ENCODE measurements around the gene KCNN2. TPM values are rescaled to one million over a fixed set of nuclear protein-coding genes. Genes with fewer than 3 reads are reported as not detected.

The KCNN2 gene
- total and polyA plus RNA-seq, 2 of the 4 experiments (the other 2 are of a cell fraction), result 2.2 to 8.8 TPM

DNA sequence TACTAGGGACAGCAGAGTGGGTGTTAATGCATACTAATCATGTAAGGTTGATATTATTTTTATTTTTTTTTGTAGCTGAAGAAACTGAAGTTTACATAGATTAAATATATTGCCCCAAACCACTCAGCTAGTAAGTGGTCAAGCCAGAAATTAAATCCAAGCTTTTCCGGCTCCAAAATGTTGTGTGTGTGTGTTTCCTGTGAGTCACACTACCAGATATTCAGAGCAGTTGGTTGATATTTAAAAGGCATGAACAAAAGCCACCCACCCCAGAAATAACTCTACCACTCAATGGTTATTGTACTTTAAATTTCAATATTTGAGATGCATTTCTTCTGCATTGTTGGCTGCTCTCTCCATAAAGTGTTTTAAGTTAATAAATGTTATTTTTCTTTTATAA is 29.5 kb downstream of the KCNN2 start:
- BruUV-seq (replicated peaks), result no TSS peak
- Histone ChIP-seq H2BK20ac (ENCODE audit: low read depth, low read length) (no peak overlapping the region), H3K9me3 (ENCODE audit: control insufficient read depth, insufficient read depth, low read length) (no peaks in the 10 kb centered on the region), H2BK120ac (ENCODE audit: low read depth, low read length) (no peak overlapping the region), H2AK9ac (replicated peaks; ENCODE audit: low read depth, low read length, poor library complexity) (no peak overlapping the region), H3K9me1 (ENCODE audit: insufficient read depth, low read length) (no peaks in the 10 kb centered on the region), H2BK15ac (ENCODE audit: low read depth, low read length) (no peak overlapping the region), H3K36me3 (ENCODE audit: control insufficient read depth, insufficient read depth, low read length) (no peaks in the 10 kb centered on the region), H3K27ac (ENCODE audit: insufficient read depth, low read length) (no peak overlapping the region), H3K18ac (ENCODE audit: low read depth, low read length) (no peak overlapping the region), H4K91ac (ENCODE audit: insufficient read depth, low read depth, low read length) (no peak overlapping the region), H3K79me1 (ENCODE audit: low read depth in 1 of 2, low read length in 2 of 2) (no peaks in the 10 kb centered on the region), H4K20me1 (ENCODE audit: insufficient read depth, low read length) (no peaks in the 10 kb centered on the region), H3K4me2 (ENCODE audit: low read depth, low read length) (no peak overlapping the region), H3K9ac (ENCODE audit: low read depth, low read length) (no peak overlapping the region), H3K4me3 (ENCODE audit: insufficient read depth, low read depth, low read length) (no peak overlapping the region), H3K23ac (ENCODE audit: low read depth, low read length) (no peak overlapping the region), H2AFZ (replicated peaks; ENCODE audit: low read length, poor library complexity) (no peak overlapping the region), H3K56ac (ENCODE audit: extremely low read depth, insufficient read depth, low read length) (no peak overlapping the region), H3K27me3 (ENCODE audit: control insufficient read depth, insufficient read depth, low read length) (no peaks in the 10 kb centered on the region), H3K4me1 (ENCODE audit: control insufficient read depth, insufficient read depth, low read length) (no peaks in the 10 kb centered on the region), H2AK5ac (ENCODE audit: low read depth, low read length) (no peak overlapping the region), H4K5ac (ENCODE audit: low read depth, low read length) (no peak overlapping the region), H4K8ac (ENCODE audit: low read depth in 2 of 2, low read length in 2 of 2) (no peak overlapping the region), H2BK5ac (ENCODE audit: low read depth, low read length, poor library complexity, severe bottlenecking) (peak overlapping the region; percentile 42), H3K14ac (replicated peaks; ENCODE audit: low read depth, low read length) (no peak overlapping the region), H3K4ac (ENCODE audit: low read depth, low read length) (no peak overlapping the region)
- ChIA-PET CTCF (interaction anchor here (1.4 kb wide), 1 partner anchor 56 kb away, joined by 3 read pairs; no protein-coding TSS in a partner anchor), POLR2A (ENCODE audit: unreplicated experiment) (no interaction called here)
- WGBS, 2 experiments (ENCODE audit: extremely low coverage in 2 of 2, insufficient read length in 1 of 2), result no CpG with 5 or more reads among the region's 1 CpG
- intact Hi-C loops (cut with micrococcal nuclease) (no loop called here), in situ Hi-C loops (cut with MboI; ENCODE audit: low sequenced_read_pairs) (no loop called here), dilution Hi-C loops (cut with HindIII; ENCODE audit: low sequenced_read_pairs, unreplicated experiment) (no loop called here)
- no peak for TF ChIP-seq CEBPB (IDR thresholded peaks at IDR 0.05; ENCODE audit: low read depth, low read length)
- TF ChIP-seq MXI1 (IDR thresholded peaks at IDR 0.05; ENCODE audit: borderline replicate concordance, low read depth, low read length), result no peak
- no peak for TF ChIP-seq USF2 (IDR thresholded peaks at IDR 0.05; ENCODE audit: low read depth, low read length)
- no peak for TF ChIP-seq RAD21 (IDR thresholded peaks at IDR 0.05; ENCODE audit: low read length)
- TF ChIP-seq CHD1 (IDR thresholded peaks at IDR 0.05; ENCODE audit: low read depth, low read length), result no peak
- TF ChIP-seq SMC3 (IDR thresholded peaks at IDR 0.05; ENCODE audit: low read depth, low read length), result no peak
- TF ChIP-seq RCOR1 (IDR thresholded peaks at IDR 0.05; ENCODE audit: insufficient replicate concordance, low read length), result no peak
- TF ChIP-seq, protein P1, sequence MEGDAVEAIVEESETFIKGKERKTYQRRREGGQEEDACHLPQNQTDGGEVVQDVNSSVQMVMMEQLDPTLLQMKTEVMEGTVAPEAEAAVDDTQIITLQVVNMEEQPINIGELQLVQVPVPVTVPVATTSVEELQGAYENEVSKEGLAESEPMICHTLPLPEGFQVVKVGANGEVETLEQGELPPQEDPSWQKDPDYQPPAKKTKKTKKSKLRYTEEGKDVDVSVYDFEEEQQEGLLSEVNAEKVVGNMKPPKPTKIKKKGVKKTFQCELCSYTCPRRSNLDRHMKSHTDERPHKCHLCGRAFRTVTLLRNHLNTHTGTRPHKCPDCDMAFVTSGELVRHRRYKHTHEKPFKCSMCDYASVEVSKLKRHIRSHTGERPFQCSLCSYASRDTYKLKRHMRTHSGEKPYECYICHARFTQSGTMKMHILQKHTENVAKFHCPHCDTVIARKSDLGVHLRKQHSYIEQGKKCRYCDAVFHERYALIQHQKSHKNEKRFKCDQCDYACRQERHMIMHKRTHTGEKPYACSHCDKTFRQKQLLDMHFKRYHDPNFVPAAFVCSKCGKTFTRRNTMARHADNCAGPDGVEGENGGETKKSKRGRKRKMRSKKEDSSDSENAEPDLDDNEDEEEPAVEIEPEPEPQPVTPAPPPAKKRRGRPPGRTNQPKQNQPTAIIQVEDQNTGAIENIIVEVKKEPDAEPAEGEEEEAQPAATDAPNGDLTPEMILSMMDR (conservative IDR thresholded peaks at IDR 0.05; ENCODE audit: low read depth, low read length), result no peak
- no peak for TF ChIP-seq RFX5 (IDR thresholded peaks at IDR 0.05; ENCODE audit: low read depth, low read length)
- TF ChIP-seq MAZ (IDR thresholded peaks at IDR 0.05; ENCODE audit: borderline replicate concordance, low read depth, low read length), result no peak
- no peak for TF ChIP-seq POLR2A (IDR thresholded peaks at IDR 0.05; ENCODE audit: low read depth, low read length)
- TF ChIP-seq BHLHE40 (IDR thresholded peaks at IDR 0.05; ENCODE audit: low read depth, low read length), result no peak
- DNase-seq, result peak; percentile 76
- ATAC-seq (ENCODE audit: low read depth), result peak; percentile 68

Data from IMR-90 (cell line).